GM19023 (cell line): ENCODE data around the gene MTAP.

ENCODE experiments used
- ATAC-seq: cut with Tn5 transposase; IDR thresholded peaks from one replicate; pipeline ENCODE4 v1.9.1; 2021; ENCODE audit warnings: mild to moderate bottlenecking, moderate library complexity; ENCODE audit not compliant: unreplicated experiment

MTAP gene

DNA sequence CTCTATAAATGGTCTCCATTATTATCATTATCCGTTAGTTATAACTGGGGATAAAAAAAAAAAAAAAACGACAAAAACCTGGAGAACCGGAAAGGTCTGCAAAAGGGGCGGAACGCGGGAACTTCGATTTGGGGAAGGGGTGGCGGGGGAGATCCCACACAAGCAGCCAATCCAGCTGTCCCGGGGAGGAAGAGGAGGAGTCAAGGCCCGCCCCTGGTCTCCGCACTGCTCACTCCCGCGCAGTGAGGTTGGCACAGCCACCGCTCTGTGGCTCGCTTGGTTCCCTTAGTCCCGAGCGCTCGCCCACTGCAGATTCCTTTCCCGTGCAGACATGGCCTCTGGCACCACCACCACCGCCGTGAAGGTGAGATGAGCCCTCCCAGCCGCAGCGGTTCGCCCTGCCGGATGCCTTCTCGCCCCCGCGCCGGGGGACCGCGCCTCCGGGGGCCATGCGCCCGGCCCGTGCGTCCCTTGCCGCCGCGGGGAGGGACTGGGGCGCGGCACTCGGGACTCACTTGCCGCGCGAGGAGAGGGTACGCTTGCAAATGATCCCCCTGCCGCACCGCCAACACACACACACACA, at the start of gene MTAP:
Gene MTAP (plus strand): TSS at position 219 of the 583 bp plus-strand sequence. CDS start 113 bp downstream, at position 332.
- ATAC-seq = peak; percentile 95

DNA sequence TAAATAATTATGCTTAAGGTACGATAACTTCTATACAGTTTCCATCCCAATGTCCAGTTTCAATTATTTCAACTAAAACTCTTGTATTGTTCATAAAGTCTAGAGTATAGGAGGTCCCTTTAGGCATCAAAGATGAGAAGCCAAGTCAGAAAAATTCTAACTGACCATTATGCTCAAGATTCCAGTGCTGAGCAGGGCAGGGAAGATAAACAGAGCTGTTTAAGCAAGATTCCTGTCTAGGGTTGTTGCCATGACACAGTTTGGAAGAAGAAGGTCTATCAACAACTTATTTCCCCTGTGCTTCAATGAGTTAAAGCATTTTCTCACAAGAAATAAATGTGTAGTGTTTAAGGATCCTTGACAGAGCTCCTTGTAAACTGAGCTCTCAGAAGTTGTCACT, 48.9 kb upstream of the MTAP start:
- no peak for ATAC-seq

DNA sequence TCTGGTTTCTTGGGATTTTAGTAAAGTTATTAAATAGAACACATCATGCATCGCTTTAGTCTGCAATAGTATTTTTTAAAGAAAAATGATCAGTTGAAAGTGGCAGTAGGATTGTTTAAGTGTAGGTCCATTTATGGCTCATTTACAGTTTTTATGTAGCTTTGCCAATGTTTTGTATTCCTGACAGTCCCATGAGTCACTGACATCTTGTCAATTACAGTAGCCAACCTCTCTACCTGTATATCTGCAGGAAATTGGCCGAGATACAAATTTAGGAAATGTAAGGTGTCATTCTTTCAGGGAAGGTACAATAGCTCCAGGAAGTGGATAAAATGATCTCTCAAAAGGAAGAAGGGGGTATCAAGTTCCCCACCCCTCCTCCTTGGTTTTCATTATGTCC, 47.7 kb upstream of the MTAP start:
- ATAC-seq = no peak

DNA sequence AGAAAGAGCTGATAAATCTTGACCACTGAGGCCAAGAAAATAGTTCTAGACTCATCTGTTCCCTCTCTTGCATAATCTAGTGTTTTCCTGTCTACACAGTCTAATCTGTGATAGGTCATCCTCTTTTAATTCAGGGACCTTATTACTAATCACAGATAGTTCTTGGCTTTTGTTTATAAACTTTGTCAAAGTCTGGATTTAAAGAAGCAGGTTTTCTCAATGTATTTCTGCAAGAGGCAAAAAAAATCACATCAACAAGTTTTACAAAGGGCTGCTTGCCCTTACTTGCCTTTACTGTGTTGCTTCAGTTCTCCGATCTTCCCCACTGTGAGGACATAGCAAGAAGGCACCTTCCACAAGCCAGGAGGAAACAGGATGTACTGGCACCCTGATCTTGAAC, 43.9 kb upstream of the MTAP start:
- no peak for ATAC-seq

DNA sequence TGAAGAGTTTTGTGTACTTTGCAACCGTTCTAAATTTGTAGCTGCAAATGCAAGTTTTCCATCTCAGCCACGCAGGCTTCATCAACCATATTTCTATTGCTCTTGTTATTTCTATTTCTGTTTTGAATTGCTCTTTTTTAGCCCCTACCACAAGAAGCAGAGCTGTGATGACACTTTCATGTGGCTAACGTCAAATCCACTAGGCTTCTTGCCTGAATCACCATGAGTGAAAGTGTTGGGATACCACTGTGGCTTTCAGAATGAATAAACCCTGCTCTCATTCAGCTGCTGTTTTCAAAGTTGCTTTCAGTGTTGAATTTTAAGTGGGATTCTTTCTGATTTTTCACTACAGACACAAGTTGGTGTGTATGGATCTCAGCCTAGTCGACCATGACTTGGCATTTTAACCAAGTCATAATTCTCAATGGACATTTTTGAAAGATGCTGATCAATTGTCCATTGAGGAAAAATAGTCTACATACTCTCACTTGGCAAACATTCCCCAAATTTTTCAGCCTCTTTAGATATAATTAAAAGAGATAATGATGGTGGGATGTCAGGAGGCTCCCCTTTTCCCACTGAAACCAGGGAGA, 41.0 kb upstream of the MTAP start:
- peak; percentile 87 for ATAC-seq

DNA sequence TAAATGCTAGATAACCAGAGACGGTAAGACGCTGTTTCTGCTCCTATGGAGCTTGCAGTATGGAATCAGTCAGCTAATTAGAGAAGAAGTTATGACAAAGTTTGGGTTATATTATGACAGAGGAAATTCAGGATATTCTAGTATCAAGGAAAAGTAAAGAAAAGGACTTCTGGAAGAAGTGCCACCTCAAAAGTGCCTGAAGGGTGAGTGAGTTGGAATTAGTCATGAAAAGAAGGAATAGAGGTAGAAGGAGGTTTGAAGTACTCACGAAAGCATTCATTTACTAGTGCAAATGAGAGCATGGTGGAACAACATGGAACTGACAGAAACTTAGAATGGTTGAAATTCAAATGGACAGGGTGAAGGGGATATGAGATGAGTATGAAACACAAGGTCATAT, 40.4 kb upstream of the MTAP start:
- no peak for ATAC-seq

DNA sequence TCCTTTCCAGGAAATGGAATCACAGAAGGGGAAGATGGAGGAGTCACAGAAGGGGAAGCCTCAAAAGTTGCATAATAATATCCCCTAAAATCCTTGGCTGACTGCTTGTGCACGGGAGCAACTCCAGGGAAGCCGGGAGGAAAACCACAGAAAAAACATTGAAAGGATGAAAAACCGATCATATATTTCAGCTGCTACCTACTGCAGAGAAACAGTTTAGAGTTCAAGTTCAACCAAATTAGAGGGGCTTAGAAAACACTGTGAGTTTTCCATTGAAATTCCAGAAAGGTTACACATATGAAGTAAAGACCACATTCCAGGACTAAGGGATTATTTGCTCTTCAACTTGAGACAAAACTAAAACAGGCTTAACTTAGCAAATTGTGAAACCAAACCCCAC, 37.6 kb upstream of the MTAP start:
- ATAC-seq = no peak

DNA sequence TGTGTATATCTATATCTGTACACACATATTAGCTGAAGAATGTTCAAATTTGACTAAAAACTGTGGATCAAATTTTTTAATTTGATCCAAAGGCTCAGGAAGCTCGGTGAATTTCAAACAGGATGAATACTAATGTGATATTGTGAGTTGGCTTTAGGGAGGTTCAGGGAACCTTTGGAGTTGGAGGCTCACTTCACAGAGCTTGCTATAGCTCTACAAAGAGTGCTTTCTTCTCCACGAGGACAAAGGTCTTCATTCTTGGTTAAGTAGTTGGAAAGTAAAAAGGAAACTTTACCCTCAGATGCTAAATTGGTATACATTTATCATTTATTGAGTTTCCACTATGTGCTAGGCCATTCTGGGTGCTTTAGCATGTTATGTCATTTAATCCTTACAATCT, 36.3 kb upstream of the MTAP start:
- no peak for ATAC-seq

DNA sequence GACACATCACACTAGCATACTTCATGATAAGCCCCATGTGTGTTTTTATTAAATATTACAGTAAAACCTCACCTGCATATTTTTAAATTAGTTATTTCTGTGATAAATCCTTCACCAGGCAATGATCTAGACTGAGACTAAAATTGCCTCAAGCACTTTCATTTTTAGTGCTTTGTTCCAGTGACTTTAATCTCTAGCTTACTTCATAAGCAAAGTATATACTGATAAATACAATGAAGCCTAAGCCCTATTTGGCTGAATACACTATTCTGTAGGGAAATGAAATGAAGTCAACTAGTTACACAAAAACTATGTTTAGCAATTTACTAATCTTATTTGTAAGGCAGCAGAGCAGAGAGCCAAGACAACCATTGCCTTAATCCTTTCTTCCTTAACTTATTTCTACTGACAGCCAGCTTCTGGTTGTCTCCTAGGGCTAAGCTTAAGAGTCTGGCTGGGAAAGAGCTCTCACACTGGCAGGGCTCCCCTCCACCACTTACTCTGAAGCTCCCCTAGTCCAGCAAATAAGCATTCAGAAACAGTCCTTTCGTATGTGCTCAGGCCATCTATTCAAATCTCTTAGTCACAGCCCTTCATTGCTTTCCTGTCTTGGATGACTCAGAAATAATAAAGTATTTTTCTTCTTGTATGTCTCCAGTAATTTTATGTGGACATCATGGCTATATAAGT, 31.4 kb upstream of the MTAP start:
- no peak for ATAC-seq

DNA sequence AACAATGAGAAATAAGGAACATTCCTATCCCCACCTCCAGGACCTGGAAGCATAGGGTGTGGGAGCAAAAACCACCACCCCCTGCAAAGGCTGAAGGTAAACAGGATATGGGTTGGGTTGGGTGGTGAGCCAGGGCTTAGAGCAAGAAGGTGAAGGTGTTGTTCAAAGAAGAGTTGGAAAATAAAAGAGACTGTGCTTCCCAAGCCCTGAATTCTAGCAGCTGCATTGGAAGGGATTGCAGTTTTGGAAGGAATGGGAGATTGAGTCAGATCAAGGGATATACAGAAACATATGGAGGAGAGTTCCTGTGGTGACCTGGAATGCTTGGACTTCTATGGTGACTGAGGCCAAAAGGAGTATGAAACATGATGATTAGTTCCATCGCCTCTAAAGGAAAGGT, 24.7 kb upstream of the MTAP start:
- ATAC-seq = no peak

DNA sequence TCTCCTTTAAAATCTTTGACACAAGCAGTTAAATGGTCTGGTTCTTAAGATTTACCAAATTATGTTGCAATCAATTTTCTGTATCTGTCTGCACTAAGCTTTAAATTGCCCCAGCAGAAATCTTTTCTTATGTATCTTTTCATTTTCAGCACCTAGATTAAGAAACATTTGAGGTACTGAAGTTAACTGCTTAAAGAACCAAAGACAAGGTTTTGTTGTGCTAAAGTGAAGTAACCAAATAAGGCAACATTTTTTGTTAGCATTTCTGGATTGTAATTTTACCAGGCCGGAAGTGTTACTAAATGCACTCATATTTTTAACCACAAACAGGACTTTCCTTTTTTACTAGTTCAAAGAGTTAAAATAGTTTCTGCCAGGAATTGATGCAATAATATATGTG, 24.1 kb upstream of the MTAP start:
- no peak for ATAC-seq

DNA sequence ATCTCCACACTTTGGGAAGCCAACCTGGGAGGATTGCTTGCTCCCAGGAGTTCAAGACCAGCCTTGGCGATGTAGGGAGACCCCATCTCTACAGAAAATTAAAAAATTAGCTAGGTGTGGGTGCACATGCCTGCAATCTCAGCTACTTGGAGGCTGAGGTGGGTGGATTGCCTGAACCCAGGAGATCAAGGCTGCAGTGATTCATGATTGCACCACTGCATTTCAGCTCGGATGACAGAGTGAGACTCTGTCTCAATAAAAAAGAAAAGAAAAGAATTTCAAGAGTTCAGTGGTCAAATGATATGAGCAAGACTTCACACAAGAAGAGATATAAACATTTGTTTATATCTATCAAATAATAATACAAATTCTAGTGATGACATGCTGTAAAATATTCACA, 23.0 kb upstream of the MTAP start:
- ATAC-seq = no peak

DNA sequence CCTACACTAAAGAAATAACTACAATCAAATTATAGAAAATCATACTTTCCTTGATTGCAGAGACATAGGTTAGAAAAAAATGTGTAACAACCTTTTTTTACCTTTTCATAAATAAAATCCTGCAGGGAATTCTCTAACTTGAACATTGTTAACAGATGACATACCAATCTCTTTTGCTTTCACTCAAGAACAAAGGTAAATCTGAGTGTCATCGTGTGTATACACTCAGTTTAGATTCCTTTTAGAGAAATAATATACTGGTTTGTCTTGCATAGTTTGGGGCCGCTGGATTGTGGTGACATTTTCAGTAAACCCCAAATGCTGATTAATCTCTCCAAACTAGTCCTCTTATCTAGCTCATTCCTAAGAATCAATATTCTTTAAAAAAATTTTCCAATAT, 20.8 kb upstream of the MTAP start:
- no peak for ATAC-seq

DNA sequence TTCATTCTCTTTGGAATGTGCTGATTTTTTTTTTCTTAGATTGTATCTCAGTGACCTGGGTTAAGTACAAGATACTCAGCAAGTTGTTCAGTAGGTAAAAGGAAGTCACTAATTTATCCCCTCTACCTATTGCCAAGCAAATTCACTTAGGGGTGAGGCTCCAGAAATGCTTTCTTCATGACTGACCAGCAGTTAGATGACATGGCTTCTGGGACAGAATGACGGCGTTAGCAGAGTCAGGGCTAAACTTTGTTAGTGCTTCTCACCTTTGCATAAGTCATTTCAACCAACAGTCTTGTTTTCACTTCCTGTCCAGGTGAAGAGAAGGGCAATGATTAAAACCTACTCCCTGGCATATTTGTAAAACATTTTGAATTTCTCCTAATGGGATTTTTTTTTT, 20.2 kb upstream of the MTAP start:
- no peak for ATAC-seq

DNA sequence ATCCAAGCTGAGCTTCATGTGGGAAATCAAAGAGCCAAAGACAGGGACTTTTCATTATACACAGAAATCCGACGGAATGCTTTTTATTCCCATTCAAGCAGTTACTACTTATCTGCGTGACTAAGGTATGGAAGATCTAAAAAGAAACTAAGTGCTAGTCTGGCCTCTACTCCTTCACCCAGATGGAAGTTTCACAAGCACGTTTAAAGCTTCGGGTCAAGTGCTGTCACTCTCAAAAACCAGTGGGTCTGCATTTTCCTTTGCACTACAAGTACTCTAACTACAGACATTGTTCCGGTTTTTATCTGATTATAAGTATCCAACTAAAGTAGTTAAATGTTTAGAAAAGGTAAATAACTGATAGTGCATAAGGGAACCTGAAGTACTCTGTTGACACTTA, 13.7 kb upstream of the MTAP start:
- ATAC-seq = no peak

DNA sequence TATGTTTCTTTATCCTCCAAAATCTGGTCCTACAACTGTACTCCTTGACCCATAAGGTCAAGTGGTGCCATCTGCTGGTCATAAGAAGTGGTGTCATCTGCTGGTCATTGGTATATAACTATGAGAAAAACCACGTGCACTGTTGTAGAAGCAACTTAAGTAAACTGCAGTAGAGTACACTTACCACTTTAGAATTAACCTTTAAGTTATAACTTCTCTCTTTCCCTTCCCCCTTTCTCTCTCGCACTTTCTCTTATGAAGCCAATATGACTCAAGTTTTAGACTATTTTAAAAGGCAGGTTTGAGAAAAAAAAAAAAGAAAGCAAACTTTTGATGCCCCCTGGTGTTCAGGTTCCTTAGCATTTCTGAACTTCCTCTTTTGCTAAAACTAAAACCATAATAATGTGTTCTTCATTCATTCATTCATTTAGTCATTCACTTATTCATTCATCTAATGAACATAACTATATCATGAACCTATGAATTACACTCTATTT, 12.8 kb upstream of the MTAP start:
- peak; percentile 98 for ATAC-seq

DNA sequence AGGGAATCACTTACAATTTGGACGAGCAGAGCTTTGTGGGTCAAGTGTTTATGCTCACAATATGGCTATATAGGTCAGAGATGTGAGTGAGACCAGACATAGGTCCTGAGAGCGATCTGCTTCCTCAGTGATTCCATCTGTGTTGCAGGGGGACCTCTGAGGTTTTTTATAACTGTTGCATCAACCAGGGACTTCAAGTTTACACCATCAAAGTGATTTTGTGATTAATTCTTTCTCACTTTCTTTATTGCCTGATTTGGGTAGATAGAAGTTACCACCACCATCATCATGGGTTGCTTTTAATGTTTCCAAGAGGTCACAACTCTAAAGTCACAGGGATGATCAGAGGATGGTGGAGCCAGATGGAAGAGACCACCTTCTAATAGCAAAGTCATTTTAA, 7.0 kb upstream of the MTAP start:
- ATAC-seq = no peak

DNA sequence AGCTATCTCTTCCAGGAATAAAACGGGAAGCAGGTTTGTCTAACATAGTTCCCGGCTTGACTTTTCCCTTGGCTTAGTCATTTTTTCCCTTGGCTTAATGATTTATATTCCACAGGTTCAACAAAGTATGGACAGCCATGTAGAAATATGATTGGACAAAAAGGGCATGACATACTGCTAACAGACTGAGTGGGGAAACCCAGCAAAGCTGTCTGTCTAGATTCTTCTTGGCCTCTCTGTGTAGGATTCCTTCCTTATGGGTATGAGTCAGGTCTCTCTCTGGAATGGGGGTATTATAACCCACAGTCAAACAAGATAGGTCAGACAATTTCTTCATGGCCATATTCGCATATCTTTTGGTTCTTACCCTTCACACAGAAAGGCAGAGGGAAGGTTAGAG, 5.7 kb upstream of the MTAP start:
- ATAC-seq = no peak

DNA sequence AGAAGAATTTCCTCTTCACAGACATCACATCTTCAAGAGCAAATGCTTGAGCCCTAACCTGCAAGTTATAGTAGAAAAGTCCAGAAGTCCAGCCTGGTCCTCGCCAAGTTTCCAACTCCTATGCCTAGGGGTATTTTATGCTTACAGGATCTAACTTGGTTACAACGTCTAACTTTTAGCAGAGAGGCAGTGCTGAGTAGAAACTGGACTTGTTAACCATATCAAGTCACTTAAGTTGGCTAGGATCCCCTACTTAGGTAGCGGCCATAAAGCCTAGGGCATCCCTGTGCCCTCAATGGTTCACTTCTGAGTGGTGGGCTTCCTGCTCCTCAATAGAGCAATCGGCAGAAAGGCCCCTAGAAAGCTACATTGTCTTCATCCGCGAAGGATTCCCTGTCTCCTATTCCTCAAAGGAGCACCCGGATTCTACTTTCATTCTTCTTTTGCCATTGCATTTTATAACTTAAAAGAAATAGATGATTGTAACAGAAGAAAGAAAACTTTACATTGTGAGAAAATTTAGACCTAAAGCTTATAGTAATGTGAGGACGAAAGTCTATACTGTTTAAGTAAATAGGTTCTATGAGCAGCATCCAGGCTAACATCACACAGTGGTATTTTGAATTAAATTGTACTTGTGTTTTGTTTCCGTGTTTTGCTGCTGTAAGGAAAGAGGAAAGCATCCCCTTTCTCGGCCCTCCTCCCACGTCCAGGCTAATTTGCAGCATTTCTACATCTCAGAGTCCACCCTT, 1.3 kb upstream of the MTAP start:
- no peak for ATAC-seq

DNA sequence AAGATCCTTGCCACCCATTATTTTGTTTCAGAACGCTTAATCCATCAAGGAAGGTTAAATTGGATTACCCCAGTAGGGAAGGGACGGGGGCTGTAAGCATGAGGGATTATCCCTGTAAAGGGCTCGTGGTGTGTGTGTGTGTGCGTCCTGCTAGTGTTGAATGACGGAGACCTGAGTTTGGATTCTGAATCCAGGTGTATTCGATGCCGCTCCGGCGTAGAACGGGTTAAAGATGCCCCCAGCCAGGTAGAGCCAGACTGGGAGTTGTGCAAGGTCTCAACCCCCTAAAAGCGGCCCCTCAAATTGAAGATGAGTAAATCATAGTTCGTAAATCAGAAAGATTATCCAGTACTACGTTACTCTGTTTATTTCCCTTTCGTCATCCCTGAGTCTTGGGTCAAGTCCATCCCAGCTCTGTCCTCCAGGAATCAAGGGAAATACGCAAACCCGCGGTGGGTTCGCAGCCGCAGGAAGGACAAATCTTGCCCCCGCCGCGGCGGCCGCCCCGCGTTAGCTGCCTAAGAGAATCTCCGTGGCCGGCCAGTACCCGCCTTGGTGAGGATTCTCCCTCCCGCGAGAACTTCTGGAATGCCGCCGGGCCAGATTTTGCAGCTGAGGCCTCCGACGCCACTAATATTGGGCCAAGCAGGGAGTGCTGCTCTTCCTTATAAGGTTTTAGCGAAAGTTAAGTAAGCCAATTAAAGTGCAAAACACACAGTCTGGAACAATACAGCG, 586 bp upstream of the MTAP start:
- peak; percentile 26 for ATAC-seq

DNA sequence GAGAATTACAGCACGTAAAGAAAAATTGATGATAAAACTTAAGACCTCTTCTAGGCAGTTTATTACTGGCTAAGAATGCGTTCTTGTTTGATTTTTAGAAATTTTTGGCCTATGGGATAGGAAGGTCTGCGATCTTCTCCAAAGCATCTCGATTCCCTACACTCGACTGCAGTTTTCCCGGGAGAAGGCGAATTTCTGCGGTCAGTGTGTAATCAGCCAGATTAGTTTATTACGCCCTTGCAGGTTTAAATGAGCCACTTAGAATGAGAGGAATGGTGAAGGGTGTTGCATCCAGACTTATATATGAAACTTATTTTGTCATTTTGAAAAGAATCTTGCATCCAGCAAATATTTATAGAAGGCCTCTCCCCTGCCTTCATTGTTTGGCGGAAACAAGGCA, 1.2 kb downstream of the MTAP start:
- no peak for ATAC-seq
